HG03039 (cell line): Measurements from ENCODE around the gene EPN2.

Experiments
- ATAC-seq: cut with Tn5 transposase; IDR thresholded peaks from one replicate; pipeline ENCODE4 v1.9.1; 2021; ENCODE audit warnings: mild to moderate bottlenecking, moderate library complexity; ENCODE audit not compliant: unreplicated experiment

EPN2 gene

DNA sequence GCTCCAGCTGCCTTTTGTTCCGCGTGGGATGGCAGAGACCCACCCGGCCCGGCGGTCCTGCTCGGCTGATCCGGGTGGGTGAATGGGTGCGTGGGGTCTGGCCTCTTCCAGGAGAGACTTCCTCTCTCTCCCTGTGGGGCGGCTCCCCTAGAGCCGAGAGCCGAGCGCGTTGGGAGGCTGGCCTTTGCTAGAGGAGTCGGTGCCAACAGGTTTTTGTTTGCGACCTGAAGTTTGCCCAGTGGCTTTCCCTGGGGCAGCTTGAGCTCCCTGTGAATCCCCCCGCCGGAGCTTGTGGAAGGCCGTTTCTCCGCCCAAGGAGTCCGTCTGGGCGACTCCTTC is 970 bp downstream of the EPN2 start:
- no peak for ATAC-seq

DNA sequence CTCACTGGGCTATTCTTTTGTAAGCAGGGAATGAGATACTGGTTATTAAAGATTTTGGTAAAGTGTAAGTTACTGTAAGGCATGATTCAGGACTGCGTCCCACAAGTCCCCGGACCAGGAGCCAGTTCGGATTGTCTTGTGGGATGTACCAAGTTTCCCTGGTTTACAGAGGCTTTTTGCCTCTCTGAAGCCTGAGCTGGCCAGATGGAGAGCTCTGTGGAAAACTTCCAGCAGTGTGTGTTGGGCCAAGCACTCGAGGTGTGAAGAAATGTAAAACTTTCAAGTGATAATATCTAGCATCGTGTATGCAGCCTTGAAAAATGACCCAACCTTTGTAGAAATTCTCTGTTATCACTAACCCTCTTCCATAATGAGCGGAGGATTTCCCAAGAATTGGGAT is 2.4 kb downstream of the EPN2 start:
- no peak for ATAC-seq

DNA sequence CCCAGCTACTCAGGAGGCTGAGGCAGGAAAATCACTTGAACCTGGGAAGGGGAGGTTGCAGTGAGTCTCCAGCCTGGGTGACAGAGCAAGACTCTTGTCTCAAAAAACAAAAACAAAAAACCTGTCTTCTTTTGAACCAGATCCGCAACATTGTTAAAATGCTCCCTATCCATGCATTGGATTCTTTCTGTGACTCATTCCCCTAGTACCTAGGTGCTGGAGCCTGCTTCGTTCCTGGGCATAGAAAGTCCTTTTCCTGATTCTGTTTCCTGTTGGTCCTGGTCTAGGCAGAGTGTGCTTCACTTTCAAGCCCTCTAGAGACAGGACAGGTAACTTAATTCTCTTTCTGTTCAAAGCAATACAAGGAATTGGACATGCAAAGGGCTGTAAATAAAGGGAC is 5.2 kb downstream of the EPN2 start:
- no peak for ATAC-seq

DNA sequence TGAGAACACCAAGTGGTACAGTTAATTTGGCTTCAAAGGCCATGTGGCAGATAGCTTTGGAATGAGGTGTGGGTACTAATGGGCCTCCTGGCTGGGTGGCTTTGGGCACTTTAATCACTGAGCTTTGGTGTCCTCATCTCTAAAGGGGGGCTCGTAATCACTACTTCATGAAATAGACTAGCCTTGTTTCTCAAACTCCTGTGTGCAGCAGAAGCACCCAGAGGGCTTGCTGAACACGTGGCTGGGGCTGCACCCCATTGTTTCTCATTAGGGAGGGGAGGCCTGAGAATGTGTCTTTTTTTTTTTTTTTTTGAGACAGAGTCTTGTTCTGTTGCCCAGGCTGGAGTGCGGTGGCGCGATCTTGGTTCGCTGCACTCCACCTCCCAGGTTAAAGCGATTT is 5.8 kb downstream of the EPN2 start:
- no peak for ATAC-seq

DNA sequence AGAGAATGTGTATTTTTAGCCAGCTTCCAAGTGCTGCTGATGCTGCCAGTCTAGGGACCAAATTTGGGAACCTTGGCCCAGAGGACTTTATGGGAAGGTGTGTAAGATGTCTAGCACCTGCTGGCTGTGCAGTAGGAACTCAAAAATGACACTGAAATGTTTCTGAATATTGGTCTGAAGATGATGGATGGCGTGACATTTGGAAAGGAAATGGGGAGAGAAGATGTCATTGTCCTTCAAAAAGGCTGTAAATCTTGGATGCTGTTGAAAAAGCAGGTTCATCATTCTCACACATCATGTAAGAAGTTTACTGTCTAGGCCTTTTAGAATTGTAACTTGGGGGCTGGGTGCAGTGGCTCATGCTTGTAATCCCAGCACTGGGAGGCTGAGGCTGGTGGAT is 6.7 kb downstream of the EPN2 start:
- ATAC-seq, result no peak

DNA sequence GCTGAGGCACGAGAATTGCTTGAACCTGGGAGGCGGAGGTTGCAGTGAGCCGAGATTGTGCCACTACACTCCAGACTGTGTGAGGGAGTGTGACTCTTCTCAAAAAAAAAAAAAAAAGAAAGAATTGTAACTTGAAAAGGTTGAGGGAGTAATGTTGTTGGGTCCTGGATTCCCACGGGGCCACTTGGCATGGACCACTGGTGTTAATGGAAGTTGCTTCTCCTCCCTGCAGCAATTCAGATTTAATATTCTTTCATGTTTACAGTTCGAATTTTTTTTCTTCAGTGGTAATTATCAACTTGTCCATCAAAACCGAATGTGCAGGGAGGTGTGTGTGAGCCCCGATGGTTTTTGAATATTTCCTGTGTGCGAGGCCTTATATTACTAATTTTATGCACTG is 7.2 kb downstream of the EPN2 start:
- ATAC-seq, result no peak

DNA sequence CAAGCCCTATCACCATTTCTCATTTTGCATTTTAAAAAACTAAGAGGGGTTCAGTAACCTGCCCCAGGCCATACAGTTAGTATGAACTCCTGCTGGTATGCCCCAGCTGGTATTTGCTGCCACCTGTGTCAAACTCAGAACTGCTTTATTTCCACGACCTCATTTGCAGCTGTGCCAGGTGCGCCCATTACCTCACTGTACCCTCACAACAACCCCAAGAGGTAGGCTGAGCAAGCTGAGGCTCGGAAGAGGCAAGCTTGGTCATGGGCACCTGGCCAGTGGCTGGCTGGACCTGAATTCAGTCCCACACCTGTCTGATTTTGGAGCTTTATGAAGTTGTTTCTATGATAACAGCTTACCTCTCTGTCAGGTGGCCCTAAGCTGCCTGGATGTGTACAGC is 7.6 kb downstream of the EPN2 start:
- ATAC-seq, result no peak

DNA sequence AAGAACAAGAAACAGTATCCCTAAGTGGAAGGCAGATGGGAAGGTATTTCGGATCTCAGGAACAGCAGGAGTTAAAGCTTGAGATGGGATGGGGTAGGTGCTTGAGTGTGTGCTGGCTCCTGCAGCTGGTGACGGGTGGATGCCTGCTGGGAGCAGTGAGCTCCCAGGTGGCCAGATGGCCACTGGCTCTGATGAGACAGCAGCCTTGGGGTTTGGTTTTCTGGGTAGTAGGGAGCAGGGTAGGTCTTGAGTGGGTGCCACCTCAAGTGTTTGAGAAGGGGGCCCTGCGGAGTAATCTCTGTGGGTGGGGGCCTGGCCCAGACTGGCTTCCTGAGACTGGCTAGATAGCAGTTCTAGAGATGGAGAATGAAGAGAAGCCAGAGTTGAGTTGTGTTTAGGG is 10.3 kb downstream of the EPN2 start:
- ATAC-seq, result no peak

DNA sequence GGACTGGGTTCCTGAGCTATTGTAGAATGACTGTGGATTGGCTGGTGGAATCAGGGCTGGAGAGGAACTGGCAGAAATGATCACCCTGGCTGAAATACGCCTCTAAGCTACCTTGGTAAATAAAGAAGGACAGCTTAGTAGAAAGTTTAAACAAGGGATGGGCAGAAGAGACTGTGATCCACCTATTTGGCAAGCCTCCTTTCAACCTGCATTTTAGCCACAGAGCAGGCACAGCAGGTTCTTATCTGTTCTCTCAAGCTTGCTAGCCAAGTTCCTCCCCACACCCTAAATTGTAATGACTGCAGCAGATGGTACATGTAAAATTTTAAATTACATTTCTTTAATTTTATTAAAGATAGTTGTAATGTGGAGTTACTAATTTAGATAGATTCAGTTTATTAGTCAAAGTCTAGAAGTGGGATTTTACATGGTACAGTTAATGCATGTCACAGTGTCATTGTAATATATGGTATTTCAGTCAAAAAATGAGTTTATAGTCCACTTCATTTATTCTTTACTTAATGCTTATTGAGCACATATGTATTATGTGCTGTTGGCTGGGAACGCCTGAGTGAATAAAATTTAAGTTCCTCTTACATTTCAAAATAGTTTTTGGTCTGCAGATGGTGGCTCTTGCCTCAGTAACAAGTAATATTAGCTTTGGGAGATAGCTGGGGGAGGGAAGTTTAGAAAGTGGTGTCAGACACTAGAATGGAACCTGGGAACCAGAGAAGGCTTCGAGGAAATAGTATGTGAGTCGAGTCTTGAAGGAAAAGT is 11.2 kb downstream of the EPN2 start:
- no peak for ATAC-seq

DNA sequence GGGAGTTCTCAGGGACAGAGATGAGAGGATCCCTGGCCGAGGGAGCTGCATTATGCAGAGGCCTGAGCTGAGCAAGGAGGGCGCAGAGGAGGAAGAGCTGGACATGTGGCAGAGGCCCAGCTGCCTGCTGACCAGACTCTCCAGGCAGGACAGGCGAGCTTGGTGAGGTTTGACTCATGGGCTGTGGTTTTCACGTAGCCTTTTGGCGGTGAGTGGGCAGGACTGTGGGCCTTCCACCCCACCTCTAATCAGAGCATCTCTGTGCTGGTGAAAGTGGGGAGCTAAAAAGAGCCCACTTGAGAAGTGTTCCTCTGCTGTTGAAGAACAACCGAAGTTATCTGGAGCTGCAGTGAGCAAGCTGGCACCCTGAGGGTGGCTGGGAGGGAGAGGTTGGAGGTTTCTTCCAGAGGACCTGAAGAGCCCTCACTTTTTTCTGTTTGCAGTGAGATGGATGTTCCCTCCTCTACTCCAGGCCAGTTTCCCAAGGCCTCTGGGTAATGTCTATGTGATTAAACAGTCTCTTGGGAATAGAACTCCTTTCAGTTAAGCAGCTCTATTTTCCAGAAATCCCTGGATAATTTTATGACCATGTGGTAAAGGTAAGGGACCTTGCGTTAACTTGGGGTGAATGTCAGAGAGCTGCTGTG is 11.9 kb downstream of the EPN2 start:
- ATAC-seq, result no peak

DNA sequence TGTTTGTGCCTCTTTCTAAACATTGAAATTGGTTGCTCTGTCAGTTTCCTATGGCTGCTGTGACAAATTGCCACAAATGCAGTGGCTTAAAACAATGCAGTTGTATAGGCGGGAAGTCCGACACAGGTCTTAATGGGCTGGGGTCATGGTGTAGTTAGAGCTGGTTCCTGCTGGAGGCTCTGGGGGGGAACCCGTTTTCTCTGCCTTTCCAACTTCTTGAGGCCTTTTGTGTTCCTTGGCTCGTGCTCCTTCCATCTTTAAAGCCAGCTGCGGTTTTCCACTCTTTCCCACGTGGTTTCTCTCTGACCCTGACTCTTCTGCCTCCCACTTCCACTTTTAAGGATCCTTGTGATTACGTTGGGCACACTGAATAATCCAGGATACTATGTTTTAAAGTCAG is 12.5 kb downstream of the EPN2 start:
- no peak for ATAC-seq

DNA sequence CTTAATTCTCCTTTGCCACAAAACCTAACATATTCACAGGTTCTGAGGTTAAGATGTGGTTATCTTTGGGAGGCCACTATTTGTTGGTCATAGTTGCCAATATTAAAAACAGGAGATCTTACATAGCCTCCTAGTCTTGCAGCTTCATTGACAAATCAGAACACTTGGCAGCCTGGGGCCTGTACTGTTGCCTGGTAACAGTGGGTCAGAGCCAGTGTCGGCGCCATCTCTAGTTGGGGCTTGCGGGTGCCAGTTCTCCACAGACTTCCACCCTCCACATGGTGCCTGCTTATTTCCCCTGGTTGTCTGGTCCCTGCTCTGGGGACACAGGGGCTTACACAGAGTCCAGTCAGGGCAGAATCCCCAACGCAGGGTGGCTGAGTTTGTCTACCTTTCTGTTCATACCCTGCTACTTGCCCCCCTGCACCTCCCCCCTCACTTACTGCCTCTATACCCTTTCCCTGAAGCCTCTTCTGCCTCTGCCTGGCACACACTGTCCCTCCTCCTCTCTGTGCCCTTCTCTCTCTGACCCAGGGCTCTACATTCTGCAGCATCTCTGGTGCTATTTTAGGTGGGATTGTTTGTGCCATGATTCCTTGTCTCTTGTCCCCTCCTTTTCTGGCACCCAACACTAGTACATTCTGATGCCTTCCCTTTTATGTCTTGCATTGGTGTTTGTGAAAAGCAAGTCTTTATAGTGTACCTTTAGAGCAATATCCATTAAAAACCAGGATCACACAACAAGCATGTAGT is 13.4 kb downstream of the EPN2 start:
- no peak for ATAC-seq

DNA sequence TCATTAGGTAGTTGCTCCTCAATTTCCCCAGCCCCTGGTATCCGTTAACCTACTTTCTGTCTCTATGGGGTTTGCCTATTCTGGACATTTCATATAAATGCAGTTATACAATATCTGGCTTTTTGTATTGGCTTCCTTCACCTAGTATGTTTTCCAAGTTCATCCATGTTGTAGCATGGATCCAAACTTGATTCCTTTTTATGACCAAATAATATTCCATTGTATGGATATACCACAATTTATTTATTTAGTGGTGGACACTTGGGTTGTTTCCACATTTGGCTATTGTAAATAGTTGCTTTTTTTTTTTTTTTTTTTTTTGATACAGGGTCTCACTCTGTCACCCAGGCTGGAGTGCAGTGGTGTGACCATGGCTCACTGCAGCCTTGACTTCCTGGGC is 15.9 kb downstream of the EPN2 start:
- ATAC-seq, result no peak

DNA sequence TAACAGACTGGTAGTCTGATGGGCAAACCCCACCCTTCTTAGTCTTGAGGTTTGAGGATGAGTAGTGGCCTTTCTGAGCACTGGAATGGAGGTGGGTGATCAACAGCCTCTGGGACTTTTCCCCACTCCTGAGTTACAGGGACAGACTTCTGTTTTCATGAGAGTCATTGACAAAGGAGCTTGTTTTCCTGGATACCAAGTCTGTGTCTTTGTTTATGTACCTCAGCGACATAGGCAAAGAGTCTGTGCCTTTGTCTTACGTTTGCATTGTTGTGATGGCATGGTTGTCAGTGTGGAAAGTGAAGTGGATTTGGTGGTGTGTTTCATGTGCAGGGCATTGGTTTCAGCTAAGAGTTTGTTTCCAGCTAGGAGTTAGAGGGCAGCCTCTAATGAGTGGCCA is 17.5 kb downstream of the EPN2 start:
- no peak for ATAC-seq

DNA sequence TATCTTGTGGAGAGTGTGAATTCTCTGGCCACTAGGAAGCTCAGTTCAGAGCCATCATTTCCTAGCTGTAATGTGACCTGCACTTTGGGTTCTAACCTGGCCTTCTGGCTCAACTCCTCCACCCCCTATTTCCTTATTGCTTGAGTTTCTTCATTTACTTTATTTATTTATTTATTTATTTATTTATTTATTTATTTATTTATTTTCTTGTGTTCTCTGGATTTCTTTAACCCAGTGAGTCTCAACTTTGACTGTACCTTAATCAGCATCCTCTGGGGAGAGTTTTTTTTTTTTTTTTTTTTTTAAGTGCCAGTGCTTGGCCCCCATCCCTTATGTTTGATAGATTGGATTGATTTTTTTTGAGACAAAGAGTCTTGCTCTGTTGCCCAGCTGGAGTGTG is 18.1 kb downstream of the EPN2 start:
- no peak for ATAC-seq

DNA sequence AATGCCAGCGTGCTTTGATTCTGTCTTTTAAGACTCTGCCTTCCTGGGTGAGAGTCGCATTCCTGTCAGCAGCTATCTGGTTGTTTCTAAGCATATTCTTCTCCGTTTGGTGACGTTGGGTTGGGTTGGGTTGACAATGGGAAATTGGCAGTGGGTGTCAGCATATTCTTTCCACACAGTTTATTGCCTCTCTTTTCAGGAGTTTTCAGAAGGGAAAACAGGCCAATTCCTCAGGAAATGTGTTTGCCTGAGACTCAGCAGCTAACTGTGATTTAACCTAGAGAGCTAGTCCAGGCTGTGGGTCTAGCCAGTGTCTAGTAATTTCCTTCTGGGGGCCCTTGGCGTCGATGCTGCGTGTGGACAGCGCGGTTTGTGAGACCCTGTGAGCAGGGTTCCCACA is 21.2 kb downstream of the EPN2 start:
- no peak for ATAC-seq

DNA sequence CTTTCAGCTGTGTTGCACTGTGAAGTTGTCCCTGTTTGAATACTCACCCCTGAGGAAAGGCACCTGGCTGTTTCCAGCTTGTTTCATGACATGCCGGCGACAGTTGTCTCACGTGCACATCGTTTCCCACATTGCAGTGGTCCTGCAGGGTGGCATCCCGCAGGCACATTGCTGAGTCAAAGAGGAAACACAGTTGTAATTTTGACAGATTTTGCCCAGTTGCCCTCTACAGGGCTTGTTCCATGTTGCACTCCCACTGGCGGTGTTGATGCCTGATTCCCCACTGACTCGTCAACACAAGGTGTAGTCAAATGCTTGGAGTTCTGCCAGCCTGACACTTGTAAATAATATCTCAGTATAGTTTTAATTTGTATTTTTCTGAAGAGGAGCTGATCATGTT is 23.8 kb downstream of the EPN2 start:
- ATAC-seq, result no peak

DNA sequence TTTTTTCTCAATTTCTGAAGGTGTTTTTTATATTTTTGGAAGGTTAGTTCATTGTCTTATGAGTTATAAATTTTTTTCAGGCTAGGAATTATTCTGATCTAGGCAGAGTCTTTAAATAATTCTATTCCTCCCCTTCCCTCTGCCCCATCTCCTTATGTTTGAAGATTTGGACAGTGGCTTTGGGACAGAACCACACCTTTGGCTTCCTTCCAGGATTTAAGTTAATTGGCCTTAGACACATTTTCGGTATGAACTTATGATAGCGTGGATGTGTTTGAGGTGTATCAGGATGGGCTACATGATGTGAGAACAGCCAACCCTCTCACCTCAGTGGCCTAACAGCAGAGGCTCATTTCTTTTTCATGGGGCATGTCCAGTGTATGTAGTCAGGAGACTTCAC is 24.3 kb downstream of the EPN2 start:
- ATAC-seq, result no peak

DNA sequence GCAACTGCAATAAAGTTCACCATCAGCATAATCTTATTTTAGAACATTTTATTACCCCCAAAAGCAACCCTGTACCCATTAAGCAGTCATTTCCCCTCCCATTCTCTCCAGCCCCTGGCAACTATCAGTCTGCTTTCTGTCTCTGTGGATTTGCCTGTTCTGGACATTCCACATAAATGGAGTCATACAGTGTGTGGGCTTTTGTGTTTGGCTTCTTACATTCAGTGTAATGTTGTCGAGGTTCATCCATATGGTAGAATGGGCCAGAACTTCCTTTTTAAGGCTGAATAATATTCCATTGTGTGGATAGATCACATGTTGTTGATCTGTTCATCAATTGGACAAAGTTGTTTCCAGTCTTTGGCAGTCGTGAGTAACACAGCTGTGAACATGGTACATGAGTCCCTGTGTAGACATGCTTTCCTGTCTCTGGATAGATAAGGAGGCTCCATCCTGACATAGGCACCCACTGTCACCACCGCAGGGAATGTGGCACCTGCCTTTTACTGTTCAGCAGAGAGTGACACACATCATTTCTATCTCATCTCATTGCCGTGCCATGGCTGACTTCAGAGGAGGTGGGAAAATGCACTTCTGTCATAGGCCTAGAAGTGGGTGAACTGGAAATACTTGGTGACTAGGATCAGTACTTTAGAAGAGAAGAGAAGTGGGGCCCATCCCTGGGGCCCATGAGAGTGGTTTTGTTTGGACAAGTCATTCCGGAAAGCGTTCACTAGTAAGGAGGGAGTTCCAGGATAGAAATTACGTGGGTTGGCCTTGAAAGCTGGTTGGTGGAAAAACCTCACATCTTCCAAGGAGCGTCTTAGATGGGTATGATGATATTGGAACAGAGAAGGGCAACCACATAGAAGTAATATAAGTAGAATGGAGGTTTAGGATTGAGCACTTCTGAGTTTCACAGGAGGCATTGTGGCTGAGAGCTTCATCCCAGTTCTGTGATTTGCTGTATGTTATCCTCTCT is 25.8 kb downstream of the EPN2 start:
- no peak for ATAC-seq

DNA sequence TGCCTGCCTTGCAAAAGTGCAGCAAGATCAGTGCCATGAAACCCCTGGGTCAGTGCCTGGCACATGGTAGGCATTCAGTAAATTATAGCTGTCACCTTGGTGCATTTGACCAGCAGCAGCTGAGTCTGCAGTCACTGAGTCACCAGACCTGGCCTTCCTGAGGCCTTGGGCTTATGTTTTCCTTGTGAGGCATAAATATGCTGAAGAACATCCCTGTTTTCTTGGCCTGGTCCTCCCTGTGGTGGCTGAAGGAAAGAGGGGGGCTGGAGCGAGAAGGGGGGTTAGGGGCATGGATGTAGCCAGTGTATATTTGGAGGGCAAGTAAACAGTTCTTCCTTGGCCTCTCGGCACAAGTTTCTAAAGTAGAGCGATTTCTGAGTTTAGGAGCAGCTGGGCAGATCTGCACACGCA is 26.5 kb downstream of the EPN2 start:
- ATAC-seq, result no peak

DNA sequence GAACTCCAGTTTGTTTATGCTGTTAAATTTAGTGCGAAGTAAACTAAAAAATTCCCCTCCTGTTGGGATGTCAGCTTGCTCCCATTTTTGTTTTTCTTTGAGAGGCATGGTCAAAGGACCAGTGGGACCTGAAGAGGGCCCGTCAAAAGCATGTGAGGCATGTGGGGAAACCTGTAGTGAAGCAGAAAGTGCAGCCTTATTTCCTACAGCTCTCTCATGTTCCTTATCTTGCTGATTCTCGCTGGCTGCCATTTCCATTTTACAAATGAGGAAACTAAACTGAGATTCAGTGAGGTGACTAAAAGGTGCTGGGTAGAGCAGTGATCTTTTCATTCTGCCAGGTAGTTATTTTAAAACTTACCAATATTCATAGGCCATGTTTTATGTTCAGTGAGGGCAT is 27.1 kb downstream of the EPN2 start:
- no peak for ATAC-seq
